A673 (cell line): Measurements from ENCODE around the gene ZNF354C.

Source experiments
- EZH2 ChIP-seq: fragments of 200-600 bp; sonication (generic); IDR thresholded peaks from 2 replicates; pipeline ENCODE4 v1.6.1; 2017; ENCODE audit warnings: borderline replicate concordance, low read depth, mild to moderate bottlenecking, mixed read lengths, antibody characterized with exemption, low read length; ENCODE audit not compliant: poor library complexity, severe bottlenecking
- TF ChIP-seq, protein P1 (sequence below): fragments of 300-800, 200-600 bp; sonication (generic); conservative IDR thresholded peaks from 2 replicates; pipeline ENCODE4 v1.5.1; 2017; ENCODE audit warnings: low read depth, mild to moderate bottlenecking, antibody characterized with exemption, low read length, moderate library complexity, mixed read lengths

DNA sequence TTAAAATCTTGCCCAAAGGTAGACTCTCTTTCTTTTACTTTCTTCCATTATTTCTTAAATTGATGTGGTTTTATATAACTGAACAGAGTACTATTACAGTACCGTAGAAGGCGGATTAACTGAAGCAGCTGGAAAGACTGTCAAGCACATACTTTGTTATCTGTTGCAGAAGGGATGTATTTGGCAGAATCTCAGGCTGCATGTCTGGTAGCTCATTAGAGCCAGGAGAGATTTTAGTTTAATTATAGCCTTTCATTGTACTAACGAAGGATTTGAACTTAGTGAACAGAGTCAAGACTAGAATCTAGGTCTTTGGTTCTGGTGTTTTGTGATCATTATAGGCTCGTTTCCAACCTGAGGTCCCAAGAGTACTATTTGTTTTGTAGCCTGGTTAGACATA, 20.6 kb downstream of the ZNF354C start:
- TF ChIP-seq EZH2 = no peak
- TF ChIP-seq, protein P1, sequence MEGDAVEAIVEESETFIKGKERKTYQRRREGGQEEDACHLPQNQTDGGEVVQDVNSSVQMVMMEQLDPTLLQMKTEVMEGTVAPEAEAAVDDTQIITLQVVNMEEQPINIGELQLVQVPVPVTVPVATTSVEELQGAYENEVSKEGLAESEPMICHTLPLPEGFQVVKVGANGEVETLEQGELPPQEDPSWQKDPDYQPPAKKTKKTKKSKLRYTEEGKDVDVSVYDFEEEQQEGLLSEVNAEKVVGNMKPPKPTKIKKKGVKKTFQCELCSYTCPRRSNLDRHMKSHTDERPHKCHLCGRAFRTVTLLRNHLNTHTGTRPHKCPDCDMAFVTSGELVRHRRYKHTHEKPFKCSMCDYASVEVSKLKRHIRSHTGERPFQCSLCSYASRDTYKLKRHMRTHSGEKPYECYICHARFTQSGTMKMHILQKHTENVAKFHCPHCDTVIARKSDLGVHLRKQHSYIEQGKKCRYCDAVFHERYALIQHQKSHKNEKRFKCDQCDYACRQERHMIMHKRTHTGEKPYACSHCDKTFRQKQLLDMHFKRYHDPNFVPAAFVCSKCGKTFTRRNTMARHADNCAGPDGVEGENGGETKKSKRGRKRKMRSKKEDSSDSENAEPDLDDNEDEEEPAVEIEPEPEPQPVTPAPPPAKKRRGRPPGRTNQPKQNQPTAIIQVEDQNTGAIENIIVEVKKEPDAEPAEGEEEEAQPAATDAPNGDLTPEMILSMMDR = no peak
